Neutrophil (primary cell): Measurements from ENCODE around the gene UFSP2.

ENCODE experiments used
- H3K27ac ChIP-seq: fragments of 200-600 bp; sonication (generic); 2 replicates; pipeline ENCODE4 v1.5.1; 2016; ENCODE audit warnings: mild to moderate bottlenecking, moderate library complexity
- H3K27me3 ChIP-seq: fragments of 200-600 bp; sonication (generic); 2 replicates; pipeline ENCODE4 v1.6.0; 2016; ENCODE audit warnings: mild to moderate bottlenecking
- H3K36me3 ChIP-seq: fragments of 200-600 bp; sonication (generic); 2 replicates; pipeline ENCODE4 v1.5.1; 2017
- H3K4me1 ChIP-seq, 2 experiments: fragments of 200-600 bp in 1 of 2; sonication (generic) in 1 of 2; 1 replicate in 1 of 2; 2 replicates in 1 of 2; pipeline versions ENCODE4 v1.5.1 to v1.6.1; 2013 to 2016; ENCODE audit warnings: low read depth in 1 of 2, low read length in 1 of 2, mild to moderate bottlenecking in 1 of 2, moderate library complexity in 1 of 2; ENCODE audit not compliant: control insufficient read depth in 1 of 2, insufficient read depth in 1 of 2
- H3K4me3 ChIP-seq, 2 experiments: fragments of 200-600 bp in 1 of 2; sonication (generic) in 1 of 2; 1 replicate in 1 of 2; 2 replicates in 1 of 2; pipeline ENCODE4 v1.5.1; 2013 to 2016; ENCODE audit warnings: low read depth in 1 of 2, low read length in 1 of 2, mild to moderate bottlenecking in 1 of 2, moderate library complexity in 1 of 2
- H3K9me3 ChIP-seq: fragments of 200-600 bp; sonication (generic); 2 replicates; pipeline ENCODE4 v1.5.1; 2016
- CTCF ChIP-seq: fragments of 200-600 bp; sonication (generic); IDR thresholded peaks from 2 replicates; pipeline ENCODE4 v1.5.1; 2016; ENCODE audit warnings: antibody characterized with exemption

UFSP2 gene

GRCh38 chr4:185358514-185358913 lies 67.2 kb downstream of the UFSP2 start:
- Histone ChIP-seq H3K4me1 (no peaks in the 10 kb centered on the region), H3K4me3 (no peak overlapping the region), H3K9me3 (no peaks in the 10 kb centered on the region), H3K36me3 (no peaks in the 10 kb centered on the region), H3K27me3 (peaks cover 20% of the 10 kb centered on the region), H3K27ac (no peak overlapping the region)
- no peak for TF ChIP-seq CTCF

GRCh38 chr4:185357733-185358440 lies 67.9 kb downstream of the UFSP2 start:
- Histone ChIP-seq H3K4me1 (no peaks in the 10 kb centered on the region), H3K4me3 (no peak overlapping the region), H3K36me3 (no peaks in the 10 kb centered on the region), H3K9me3 (no peaks in the 10 kb centered on the region), H3K27me3 (peaks cover 19% of the 10 kb centered on the region), H3K27ac (no peak overlapping the region)
- TF ChIP-seq CTCF = no peak

- Histone ChIP-seq H3K9me3 (no peaks in the 10 kb centered on the region), H3K4me3 (no peak overlapping the region), H3K27me3 (peaks cover 21% of the 10 kb centered on the region), H3K36me3 (no peaks in the 10 kb centered on the region), H3K27ac (no peak overlapping the region), H3K4me1 (no peaks in the 10 kb centered on the region)
- TF ChIP-seq CTCF = no peak
These were observed 68.6 kb downstream of the UFSP2 start for GRCh38 chr4:185357211-185357610.

GRCh38 chr4:185352741-185353140 lies 73.0 kb downstream of the UFSP2 start:
- Histone ChIP-seq H3K27ac (peak overlapping the region; percentile 35), H3K4me1 (no peaks in the 10 kb centered on the region), H3K27me3 (peaks cover 22% of the 10 kb centered on the region), H3K4me3 (no peak overlapping the region), H3K36me3 (no peaks in the 10 kb centered on the region), H3K9me3 (no peaks in the 10 kb centered on the region)
- TF ChIP-seq CTCF = no peak

- H3K27ac ChIP-seq = peak overlapping the region; percentile 35
These were observed 73.6 kb downstream of the UFSP2 start for GRCh38 chr4:185352202-185352601.

More at GRCh38 chr4:185352202-185352601, 73.6 kb downstream of the UFSP2 start:
- no peak for TF ChIP-seq CTCF
- no peaks in the 10 kb centered on the region for H3K36me3 ChIP-seq
- peaks cover 22% of the 10 kb centered on the region for H3K27me3 ChIP-seq
- no peaks in the 10 kb centered on the region for H3K9me3 ChIP-seq
- H3K4me3 ChIP-seq = no peak overlapping the region
- no peaks in the 10 kb centered on the region for H3K4me1 ChIP-seq
